ENCODE data around the gene MTSS2. TPM values are rescaled to one million over a fixed set of nuclear protein-coding genes. Genes with fewer than 3 reads are reported as not detected.

Gene MTSS2
- total and polyA plus RNA-seq, 2 of the 4 experiments (the other 2 are of a cell fraction), result 9.1 to 86.2 TPM

DNA sequence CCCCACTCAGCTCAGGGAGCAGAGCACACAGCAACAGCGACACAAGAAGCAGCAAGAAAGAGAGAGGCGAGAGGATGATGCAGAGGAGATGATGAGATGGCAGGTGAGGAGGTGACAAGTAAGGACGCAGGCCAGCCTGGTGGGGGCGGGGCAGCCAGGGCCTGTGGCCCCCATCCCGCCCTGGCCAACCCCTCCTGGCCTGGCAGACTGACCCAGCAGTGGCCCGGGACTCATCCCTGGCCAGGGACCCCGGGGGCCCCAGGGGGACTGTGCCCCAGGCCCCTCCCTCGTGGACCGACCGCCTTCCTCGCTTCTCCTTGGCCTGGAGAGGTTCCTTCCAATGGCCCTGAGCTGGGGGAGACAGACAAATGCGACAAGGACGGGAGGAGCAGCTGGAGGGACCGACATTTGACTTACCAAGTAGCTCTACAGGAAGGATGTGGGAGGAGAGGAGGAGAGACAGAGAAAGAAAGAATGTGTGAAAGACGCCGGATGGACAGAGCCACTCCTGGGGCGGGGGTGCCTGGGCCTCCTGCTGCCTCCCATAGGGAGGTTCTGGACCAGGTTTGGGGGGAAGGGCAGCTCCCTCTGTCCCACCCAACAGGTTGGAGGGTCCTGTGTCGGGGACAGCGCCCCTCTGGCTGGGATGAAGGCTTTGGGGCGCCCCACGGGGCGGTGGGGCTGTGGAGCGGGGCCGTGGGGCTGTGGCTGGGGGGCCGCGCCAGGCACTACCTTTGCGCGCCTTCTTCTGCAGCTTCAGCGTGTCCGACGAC lies 6.8 kb downstream of the MTSS2 start:
- POLR2A ChIA-PET (ENCODE audit: unreplicated experiment), result no interaction called here
- dilution Hi-C loops (cut with HindIII; ENCODE audit: low sequenced_read_pairs, unreplicated experiment), result loop anchor here (10.0 kb wide), 1 partner anchor 86 kb away; no protein-coding TSS in a partner anchor
- Histone ChIP-seq H2BK5ac (ENCODE audit: low read depth, low read length, poor library complexity, severe bottlenecking) (no peak overlapping the region), H3K27ac (ENCODE audit: insufficient read depth, low read length) (no peak overlapping the region), H4K91ac (ENCODE audit: insufficient read depth, low read depth, low read length) (no peak overlapping the region), H2BK15ac (ENCODE audit: low read depth, low read length) (no peak overlapping the region), H4K8ac (ENCODE audit: low read depth in 2 of 2, low read length in 2 of 2) (no peak overlapping the region), H4K5ac (ENCODE audit: low read depth, low read length) (no peak overlapping the region), H3K56ac (ENCODE audit: extremely low read depth, insufficient read depth, low read length) (no peak overlapping the region), H2BK120ac (ENCODE audit: low read depth, low read length) (no peak overlapping the region), H3K4me3 (ENCODE audit: insufficient read depth, low read depth, low read length) (no peak overlapping the region), H2AK5ac (ENCODE audit: low read depth, low read length) (no peak overlapping the region), H3K4ac (ENCODE audit: low read depth, low read length) (no peak overlapping the region), H3K23ac (ENCODE audit: low read depth, low read length) (no peak overlapping the region), H3K9me1 (ENCODE audit: insufficient read depth, low read length) (peaks cover 2% of the 10 kb centered on the region; the same call in 1 of the 2 replicates), H2BK20ac (ENCODE audit: low read depth, low read length) (no peak overlapping the region), H3K9me3 (ENCODE audit: control insufficient read depth, insufficient read depth, low read length) (no peaks in the 10 kb centered on the region), H3K18ac (ENCODE audit: low read depth, low read length) (no peak overlapping the region), H3K4me2 (ENCODE audit: low read depth, low read length) (no peak overlapping the region), H2AK9ac (replicated peaks; ENCODE audit: low read depth, low read length, poor library complexity) (no peak overlapping the region), H3K14ac (replicated peaks; ENCODE audit: low read depth, low read length) (no peak overlapping the region), H2AFZ (replicated peaks; ENCODE audit: low read length, poor library complexity) (no peak overlapping the region), H3K27me3 (ENCODE audit: control insufficient read depth, insufficient read depth, low read length) (no peaks in the 10 kb centered on the region), H3K36me3 (ENCODE audit: control insufficient read depth, insufficient read depth, low read length) (peaks cover 75% of the 10 kb centered on the region), H4K20me1 (ENCODE audit: insufficient read depth, low read length) (peaks cover 75% of the 10 kb centered on the region), H3K79me1 (ENCODE audit: low read depth in 1 of 2, low read length in 2 of 2) (peaks cover 25 to 80% of the 10 kb centered on the region in 2 experiments), H3K9ac (ENCODE audit: low read depth, low read length) (no peak overlapping the region), H3K4me1 (ENCODE audit: control insufficient read depth, insufficient read depth, low read length) (peaks cover 33% of the 10 kb centered on the region)
- intact Hi-C loops (cut with micrococcal nuclease), result no loop called here
- DNase-seq (no peak), ATAC-seq (ENCODE audit: low read depth) (no peak)
- in situ Hi-C loops (cut with MboI; ENCODE audit: low sequenced_read_pairs), result loop anchor here (25.0 kb wide), 1 partner anchor 683 kb away; the partner anchor contains the start of gene CALB2
- 90% methylated on average over 16 of the region's 31 CpGs; no CpG with 5 or more reads in 1 of the 2 experiments for WGBS, 2 experiments (ENCODE audit: extremely low coverage in 2 of 2, insufficient read length in 1 of 2)
- no TSS peak for BruUV-seq (replicated peaks)
- CTCF ChIA-PET, result no interaction called here
- TF ChIP-seq, protein P1, sequence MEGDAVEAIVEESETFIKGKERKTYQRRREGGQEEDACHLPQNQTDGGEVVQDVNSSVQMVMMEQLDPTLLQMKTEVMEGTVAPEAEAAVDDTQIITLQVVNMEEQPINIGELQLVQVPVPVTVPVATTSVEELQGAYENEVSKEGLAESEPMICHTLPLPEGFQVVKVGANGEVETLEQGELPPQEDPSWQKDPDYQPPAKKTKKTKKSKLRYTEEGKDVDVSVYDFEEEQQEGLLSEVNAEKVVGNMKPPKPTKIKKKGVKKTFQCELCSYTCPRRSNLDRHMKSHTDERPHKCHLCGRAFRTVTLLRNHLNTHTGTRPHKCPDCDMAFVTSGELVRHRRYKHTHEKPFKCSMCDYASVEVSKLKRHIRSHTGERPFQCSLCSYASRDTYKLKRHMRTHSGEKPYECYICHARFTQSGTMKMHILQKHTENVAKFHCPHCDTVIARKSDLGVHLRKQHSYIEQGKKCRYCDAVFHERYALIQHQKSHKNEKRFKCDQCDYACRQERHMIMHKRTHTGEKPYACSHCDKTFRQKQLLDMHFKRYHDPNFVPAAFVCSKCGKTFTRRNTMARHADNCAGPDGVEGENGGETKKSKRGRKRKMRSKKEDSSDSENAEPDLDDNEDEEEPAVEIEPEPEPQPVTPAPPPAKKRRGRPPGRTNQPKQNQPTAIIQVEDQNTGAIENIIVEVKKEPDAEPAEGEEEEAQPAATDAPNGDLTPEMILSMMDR (conservative IDR thresholded peaks at IDR 0.05; ENCODE audit: low read depth, low read length), result no peak
- TF ChIP-seq RCOR1 (IDR thresholded peaks at IDR 0.05; ENCODE audit: insufficient replicate concordance, low read length) (no peak), RFX5 (IDR thresholded peaks at IDR 0.05; ENCODE audit: low read depth, low read length) (no peak), POLR2A (IDR thresholded peaks at IDR 0.05; ENCODE audit: low read depth, low read length) (no peak), RAD21 (IDR thresholded peaks at IDR 0.05; ENCODE audit: low read length) (no peak), MAZ (IDR thresholded peaks at IDR 0.05; ENCODE audit: borderline replicate concordance, low read depth, low read length) (no peak)
- TF ChIP-seq, protein P2, sequence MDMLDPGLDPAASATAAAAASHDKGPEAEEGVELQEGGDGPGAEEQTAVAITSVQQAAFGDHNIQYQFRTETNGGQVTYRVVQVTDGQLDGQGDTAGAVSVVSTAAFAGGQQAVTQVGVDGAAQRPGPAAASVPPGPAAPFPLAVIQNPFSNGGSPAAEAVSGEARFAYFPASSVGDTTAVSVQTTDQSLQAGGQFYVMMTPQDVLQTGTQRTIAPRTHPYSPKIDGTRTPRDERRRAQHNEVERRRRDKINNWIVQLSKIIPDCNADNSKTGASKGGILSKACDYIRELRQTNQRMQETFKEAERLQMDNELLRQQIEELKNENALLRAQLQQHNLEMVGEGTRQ (IDR thresholded peaks at IDR 0.05; ENCODE audit: low read depth, low read length), result no peak
- TF ChIP-seq, protein P3, sequence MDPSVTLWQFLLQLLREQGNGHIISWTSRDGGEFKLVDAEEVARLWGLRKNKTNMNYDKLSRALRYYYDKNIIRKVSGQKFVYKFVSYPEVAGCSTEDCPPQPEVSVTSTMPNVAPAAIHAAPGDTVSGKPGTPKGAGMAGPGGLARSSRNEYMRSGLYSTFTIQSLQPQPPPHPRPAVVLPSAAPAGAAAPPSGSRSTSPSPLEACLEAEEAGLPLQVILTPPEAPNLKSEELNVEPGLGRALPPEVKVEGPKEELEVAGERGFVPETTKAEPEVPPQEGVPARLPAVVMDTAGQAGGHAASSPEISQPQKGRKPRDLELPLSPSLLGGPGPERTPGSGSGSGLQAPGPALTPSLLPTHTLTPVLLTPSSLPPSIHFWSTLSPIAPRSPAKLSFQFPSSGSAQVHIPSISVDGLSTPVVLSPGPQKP (IDR thresholded peaks at IDR 0.05; ENCODE audit: borderline replicate concordance, low read depth, low read length), result no peak

Data from IMR-90 (cell line).